ENCODE data around the gene AMDHD1.

Gene AMDHD1

GRCh38 chr12:95943330-95943842 is at the start of gene AMDHD1:
Gene AMDHD1 (plus strand): TSS chr12:95943331. CDS start chr12:95943399, 68 bp downstream.
- DNase-seq (ENCODE audit: low read depth), result no peak

GRCh38 chr12:95896846-95897245 is 46.3 kb upstream of the AMDHD1 start:
- DNase-seq (ENCODE audit: low read depth), result no peak

GRCh38 chr12:95898081-95898480 is 45.0 kb upstream of the AMDHD1 start:
- DNase-seq (ENCODE audit: low read depth), result no peak

GRCh38 chr12:95908573-95908972 is 34.6 kb upstream of the AMDHD1 start:
- DNase-seq (ENCODE audit: low read depth), result no peak

GRCh38 chr12:95909871-95910270 is 33.3 kb upstream of the AMDHD1 start:
- DNase-seq (ENCODE audit: low read depth), result no peak

GRCh38 chr12:95918194-95918993 is 24.7 kb upstream of the AMDHD1 start:
- DNase-seq (ENCODE audit: low read depth), result no peak

GRCh38 chr12:95919110-95919509 is 24.0 kb upstream of the AMDHD1 start:
- DNase-seq (ENCODE audit: low read depth), result no peak

GRCh38 chr12:95922231-95922630 is 20.9 kb upstream of the AMDHD1 start:
- DNase-seq (ENCODE audit: low read depth), result no peak

GRCh38 chr12:95940514-95940913 is 2.6 kb upstream of the AMDHD1 start:
- no peak for DNase-seq (ENCODE audit: low read depth)

GRCh38 chr12:95942101-95942523 is 1.0 kb upstream of the AMDHD1 start:
- DNase-seq (ENCODE audit: low read depth), result no peak

GRCh38 chr12:95942524-95943329 is 404 bp upstream of the AMDHD1 start, which contains the start of gene CCDC38:
Gene CCDC38 (minus strand): TSS chr12:95942614. CDS start chr12:95936509, 6,105 bp downstream.
- peak; percentile 85 for DNase-seq (ENCODE audit: low read depth)

- DNase-seq (ENCODE audit: low read depth), result no peak
Observed at GRCh38 chr12:95944108-95944704, 1.1 kb downstream of the AMDHD1 start.

GRCh38 chr12:95949477-95950206 is 6.5 kb downstream of the AMDHD1 start:
- DNase-seq (ENCODE audit: low read depth), result no peak

- no peak for DNase-seq (ENCODE audit: low read depth)
Observed at GRCh38 chr12:95951515-95951914, 8.4 kb downstream of the AMDHD1 start.

GRCh38 chr12:95953000-95953399 is 9.9 kb downstream of the AMDHD1 start:
- no peak for DNase-seq (ENCODE audit: low read depth)

- DNase-seq (ENCODE audit: low read depth), result no peak
Observed at GRCh38 chr12:95955549-95956159, 12.5 kb downstream of the AMDHD1 start.

GRCh38 chr12:95956557-95957145 is 13.5 kb downstream of the AMDHD1 start:
- no peak for DNase-seq (ENCODE audit: low read depth)

- no peak for DNase-seq (ENCODE audit: low read depth)
Observed at GRCh38 chr12:95959107-95959506, 16.0 kb downstream of the AMDHD1 start.

GRCh38 chr12:95960241-95960640 is 17.1 kb downstream of the AMDHD1 start:
- DNase-seq (ENCODE audit: low read depth), result no peak

GRCh38 chr12:95962222-95962621 is 19.1 kb downstream of the AMDHD1 start:
- DNase-seq (ENCODE audit: low read depth), result no peak

GRCh38 chr12:95963096-95963495 is 20.0 kb downstream of the AMDHD1 start:
- DNase-seq (ENCODE audit: low read depth), result no peak
